Stimulated activated CD4-positive, alpha-beta T cell treated with anti-CD3 and anti-CD28 coated beads, Interleukin-2, amount 100 ng/mL, for 4 hours (primary cell): ENCODE measurements around the gene CASP10.
"Not testable (repeated sequence)": the region's sequence is repeated elsewhere in the genome, so short reads cannot be mapped to it uniquely, and the experiment has no call there.

ENCODE experiments used
- DNase-seq: peaks from one replicate; pipeline ENCODE4 v3.0.0-alpha.2; 2020; ENCODE audit warnings: low read depth

The CASP10 gene

DNA sequence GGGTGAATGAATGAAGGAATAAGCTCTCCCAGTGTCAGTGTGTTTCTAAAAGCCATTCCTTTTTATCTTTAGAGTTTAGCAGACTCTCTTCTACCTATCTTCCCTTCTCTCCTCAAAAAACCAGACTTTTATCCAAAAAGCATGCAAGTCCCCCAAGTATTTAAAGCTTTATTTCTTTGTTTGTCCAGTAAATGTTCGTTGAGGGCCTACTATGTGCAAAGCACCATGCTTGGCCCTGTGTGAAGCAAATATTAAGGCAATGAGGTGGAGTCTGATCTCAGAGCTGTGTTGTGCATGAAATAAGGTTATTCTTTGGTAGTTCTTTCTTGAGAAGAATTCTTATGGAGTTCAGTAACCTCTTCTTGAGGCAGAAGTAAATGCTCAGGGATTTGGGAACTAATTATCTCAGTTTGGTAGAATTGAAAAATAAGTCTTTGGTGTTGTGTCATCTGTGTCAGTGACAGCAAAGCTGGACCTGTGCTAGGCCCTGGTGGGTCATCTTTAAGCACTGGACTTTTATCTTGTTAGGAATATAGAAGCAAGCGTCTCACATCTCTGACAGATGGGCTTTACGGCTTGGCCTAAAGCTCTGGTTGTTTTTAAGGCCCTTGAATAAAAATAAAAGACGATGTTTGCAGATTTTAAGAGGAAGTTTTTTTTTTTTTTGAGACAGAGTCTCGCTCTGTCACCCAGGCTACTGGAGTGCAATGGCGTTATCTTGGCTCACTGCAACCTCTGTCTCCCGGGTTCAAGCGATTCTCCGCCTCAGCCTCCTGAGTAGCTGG lies 28.1 kb upstream of the CASP10 start:
- no peak for DNase-seq

GRCh38 chr2:201156036-201156435 lies 26.9 kb upstream of the CASP10 start:
- DNase-seq = no peak

DNA sequence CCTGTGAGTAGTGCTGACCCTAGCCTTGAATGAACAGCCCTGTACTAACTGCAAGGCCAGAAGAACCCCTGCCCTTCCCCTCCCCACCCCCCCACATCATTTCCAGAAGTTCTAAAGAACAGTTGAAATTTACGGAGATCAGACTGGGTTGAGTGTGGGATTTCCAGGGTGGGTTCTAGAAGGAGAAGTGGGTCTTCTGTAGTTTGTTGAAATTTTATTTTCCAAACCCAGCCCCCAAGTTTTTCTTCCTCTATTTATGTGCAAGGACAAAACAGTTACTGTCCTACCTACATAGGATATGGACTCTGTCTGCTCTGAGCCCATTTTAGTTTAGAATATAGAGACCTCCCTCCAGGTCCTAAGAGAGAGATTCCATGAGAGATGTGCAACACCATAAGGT lies 26.3 kb upstream of the CASP10 start:
- no peak for DNase-seq

DNA sequence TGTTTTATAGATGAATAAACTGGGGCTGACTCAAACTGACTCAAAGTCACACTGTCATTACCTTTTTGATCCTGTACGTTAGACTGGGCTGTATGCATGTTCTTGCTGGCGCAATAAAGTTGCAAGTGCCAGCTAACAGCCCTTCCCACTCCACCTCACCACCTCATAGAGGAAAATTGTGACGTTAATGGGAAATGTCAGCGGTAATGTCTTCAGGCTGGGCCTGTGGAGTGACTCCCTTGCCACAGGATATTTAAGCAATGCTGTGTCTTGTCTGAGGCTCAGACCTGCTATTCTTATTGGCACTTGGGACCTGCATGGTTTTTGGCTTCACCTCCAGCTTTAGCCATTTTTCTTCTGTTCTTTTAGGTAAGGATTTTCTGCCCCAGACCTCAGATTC lies 25.2 kb upstream of the CASP10 start:
- no peak for DNase-seq

DNA sequence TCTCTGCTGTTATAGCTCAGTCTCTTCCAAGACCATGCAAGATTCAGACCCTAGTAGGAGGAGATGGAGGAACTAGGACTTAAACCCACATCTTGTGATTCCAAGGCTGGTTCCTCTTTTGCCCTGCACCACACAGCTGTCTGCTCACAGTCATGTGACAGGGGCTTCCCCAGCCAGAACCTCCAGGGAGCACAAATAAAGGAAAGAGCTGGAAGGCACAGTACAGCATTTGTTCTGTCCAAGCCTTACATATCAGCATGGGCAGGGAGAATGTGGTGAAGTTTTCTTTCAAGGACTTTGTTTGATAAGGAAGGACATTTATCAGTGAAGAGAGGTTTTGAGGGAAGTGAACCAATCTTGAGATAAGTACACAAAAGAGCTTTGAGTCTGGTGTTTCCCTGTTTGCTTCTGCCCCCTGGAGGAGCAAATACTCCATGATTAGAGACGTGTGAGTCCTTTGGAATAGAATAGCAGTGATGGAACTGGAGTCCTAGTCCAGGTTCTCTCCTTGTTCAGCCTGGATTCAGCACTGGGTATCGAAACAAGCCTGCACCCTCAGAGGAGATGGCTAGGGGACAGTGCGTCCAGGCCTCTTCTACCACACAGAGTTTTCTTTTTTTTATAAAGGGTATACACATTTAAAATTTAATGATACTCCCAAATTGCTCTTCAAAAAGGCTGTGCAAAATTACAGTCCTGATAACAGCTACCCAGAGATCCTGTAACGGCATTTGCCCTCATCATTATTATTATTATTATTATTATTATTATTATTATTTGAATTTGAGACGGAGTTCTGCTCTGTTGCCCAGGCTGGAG lies 24.6 kb upstream of the CASP10 start:
- DNase-seq = peak; percentile 42

DNA sequence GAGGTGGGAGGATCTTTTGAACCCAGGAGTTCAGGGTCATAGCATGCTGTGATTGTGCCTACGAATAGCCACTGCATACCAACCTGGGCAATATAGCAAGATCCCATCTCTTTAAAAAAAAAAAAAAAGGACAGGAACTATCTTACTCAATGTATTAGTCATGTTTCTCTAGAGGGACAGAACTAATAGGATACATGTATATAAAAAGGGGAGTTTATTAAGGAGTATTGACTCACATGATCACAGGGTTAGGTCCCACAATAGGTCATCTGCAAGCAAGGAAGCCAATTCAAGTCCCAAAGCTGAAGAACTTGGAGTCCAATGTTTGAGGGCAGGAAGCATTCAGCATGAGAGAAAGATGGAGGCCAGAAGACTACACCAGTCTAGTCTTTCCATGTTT lies 18.8 kb upstream of the CASP10 start:
- no peak for DNase-seq

DNA sequence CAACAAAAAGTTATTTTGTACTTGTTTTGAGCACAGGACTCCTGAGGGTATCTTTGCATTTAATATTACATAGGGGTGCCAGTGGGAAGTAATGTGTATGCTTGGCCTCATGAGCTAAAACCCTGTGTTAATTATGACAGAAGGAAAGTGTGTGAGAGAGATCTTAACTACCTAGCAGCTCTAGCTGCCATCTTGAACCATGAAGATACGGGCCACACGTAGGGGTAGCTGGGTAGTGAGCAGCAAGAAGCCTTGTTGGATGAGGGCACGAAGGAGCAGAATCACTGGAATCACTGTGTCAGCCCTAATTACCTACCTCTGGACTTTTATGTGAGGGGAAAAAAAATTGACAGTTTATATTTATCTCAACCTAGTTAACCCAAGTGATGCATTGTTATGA lies 15.4 kb upstream of the CASP10 start:
- DNase-seq = no peak

- DNase-seq = not testable (repeated sequence)
These were observed 14.4 kb upstream of the CASP10 start for GRCh38 chr2:201168496-201168895.

GRCh38 chr2:201171259-201171814 lies 11.6 kb upstream of the CASP10 start:
- no peak for DNase-seq

GRCh38 chr2:201172279-201172678 lies 10.7 kb upstream of the CASP10 start:
- DNase-seq = no peak

DNA sequence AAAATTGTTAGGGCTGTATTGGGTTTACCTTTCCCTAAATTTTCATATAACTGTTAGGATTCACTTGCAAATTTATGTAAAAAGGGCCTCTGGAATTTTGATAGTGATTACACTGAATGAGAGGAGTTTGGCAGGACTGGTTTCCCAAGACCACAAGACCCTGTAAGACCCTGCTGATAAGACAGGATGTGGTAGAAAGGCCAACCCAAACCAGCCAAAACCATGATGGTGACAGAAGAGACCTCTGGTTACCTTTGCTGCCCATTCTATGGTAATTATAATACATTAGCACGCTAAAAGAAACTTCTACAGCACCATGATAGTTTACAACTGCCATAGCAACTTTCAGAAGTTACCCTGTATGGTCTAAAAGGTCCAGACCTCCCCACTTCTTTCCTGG lies 8.3 kb upstream of the CASP10 start:
- DNase-seq = no peak

DNA sequence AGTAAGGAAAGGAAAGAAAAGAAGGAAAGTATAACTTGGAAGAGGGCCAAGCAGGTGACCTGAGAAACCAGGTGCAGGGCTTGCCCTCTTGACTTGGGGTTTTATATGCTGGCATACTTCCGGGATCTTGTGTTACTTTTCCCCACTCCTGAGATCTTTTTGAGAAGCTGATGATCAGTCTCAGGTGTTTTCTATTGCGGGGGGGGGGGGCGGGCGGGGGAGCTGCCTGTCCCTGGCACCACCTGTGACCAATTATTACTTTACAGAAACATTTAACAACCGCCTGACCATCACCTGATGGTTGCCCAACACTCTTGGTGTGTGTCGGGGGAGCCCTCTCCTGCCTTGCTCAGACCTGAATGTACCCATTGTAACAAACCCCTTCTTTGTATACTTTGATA lies 6.9 kb upstream of the CASP10 start:
- DNase-seq = no peak

DNA sequence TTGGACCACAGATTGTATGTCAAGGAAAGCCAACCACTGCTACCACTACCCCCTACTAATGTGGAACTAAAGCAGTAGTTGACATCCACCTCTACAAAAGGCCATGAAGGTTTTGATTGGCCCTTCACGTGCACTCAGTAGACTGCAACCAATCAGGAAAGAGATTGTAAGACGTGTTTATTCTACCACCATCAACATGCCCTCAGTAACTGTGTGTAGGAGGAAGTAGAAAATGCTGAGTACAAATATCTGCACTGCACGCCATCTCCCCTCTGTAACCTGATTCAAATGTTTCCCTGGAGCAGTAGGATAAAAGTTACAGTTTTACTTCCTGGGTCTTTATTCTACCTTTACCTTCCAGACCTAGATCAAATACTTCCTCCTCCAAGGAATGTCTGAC lies 2.9 kb upstream of the CASP10 start:
- no peak for DNase-seq

- no peak for DNase-seq
These were observed 405 bp downstream of the CASP10 start for GRCh38 chr2:201183365-201183727.

DNA sequence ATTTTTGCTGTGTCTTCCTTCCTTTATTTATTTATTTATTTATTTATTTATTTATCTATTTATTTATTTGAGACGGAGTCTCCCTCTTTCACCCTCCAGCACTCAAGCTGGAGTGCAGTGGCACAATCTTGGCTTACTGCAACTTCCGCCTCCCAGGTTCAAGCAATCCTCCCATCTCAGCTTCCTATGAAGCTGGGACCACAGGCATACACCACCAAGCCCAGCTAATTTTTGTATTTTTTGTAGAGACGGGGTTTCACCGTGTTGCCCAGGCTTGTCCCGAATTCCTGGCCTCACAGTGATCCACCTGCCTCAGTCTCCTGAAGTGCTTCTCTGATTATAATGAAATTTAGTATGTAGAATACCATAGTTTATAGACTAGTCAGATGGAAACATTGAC lies 894 bp downstream of the CASP10 start:
- not testable (repeated sequence) for DNase-seq

DNA sequence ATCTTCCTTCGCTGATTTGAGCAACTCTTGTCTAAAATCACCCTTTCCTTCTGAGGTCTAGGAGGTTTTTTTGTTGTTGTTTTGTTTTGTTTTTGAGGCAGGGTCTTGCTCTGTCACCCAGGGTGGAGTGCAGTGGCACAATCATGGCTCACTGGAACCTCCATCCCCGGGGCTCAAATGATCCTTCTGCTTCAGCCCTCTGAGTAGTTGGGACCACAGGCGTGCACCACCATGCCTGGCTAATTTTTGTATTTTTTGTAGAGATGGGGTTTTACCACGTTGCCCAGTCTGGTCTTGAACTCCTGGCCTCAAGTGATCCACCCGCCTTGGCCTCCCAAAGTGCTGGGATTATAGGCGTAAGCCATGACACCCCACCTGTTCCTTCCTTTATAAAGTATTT lies 1.3 kb downstream of the CASP10 start:
- not testable (repeated sequence) for DNase-seq

DNA sequence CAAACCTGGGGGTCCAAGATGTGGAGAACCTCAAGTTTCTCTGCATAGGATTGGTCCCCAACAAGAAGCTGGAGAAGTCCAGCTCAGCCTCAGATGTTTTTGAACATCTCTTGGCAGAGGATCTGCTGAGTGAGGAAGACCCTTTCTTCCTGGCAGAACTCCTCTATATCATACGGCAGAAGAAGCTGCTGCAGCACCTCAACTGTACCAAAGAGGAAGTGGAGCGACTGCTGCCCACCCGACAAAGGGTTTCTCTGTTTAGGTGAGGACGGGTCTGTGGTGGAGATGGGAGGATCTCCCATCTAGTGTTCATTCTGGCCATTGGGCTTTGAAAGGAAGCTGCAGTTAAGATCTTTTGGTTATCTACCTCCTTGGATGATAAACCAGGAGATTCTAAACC lies 2.9 kb downstream of the CASP10 start:
- no peak for DNase-seq

- DNase-seq = no peak
These were observed 4.0 kb downstream of the CASP10 start for GRCh38 chr2:201186982-201187381.

DNA sequence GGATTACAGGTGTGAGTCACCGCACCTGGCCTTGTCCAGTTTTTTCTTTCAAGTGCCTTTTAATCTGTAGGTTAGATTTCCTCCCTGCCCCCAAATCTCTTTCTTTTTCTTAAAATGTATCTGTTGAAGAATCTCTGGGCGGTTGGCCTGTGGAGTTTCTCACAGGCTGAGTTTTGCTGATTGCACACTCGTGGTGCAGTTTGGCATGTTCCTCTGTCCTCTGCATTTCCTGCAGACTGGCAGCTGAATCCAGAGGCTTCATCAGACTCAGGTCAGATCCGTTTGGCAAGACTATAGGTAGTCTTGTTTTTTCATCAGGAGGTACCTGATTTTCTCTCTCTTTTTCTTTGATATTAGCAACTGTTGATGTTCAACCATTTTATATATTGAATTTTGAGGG lies 5.5 kb downstream of the CASP10 start:
- DNase-seq = no peak

DNA sequence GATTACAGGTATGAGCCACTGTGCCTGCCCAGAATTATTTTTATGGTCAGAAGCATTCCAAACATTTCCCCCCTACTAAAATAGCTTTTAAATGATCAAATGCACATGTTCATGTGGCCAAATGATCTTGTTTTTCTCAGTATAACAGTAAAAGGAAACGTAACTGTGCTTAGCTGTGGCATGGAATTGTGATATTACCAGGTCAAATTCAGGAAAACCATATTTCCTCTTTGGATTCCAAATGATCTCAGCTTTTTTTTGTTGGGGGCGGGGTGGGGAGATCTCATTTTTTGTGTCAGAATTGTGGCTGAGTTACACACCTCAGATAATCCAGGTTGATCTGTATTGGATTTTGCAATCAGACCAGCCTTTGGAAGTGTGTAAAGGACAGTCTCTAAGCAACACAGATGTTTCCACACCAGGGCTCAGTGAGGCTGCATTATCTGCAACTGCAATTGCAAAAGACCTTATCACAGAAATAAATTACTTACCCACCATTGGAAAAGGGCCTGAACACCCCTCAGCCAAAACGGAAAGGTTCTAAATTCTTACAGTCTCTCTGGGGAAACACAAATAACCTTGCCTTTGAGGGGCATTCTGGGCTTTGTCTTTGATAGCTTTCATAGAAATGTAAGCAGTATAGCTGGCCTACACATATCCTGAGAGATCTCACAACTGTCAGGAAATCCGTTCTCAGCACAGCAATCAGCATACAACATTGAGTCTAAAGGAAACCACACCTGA lies 8.4 kb downstream of the CASP10 start:
- no peak for DNase-seq

DNA sequence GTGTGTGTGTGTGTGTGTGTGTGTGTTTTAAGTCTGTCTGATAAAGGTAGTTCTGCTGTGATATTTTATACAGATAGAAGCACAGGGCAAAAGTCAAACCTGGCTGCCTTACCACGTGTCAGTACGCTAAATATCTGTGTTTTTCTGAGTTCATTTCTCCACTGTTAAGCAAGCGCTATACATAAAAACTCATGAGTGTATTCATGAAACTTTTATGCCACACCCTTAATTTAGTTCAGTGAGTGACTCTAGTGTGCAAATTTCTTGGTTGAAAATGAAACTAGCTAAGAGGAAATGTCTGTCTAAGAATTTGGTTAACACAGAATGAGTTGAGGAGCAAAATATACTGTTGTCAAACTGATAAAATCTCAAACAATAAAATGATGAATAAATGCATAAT lies 11.2 kb downstream of the CASP10 start:
- DNase-seq = no peak

DNA sequence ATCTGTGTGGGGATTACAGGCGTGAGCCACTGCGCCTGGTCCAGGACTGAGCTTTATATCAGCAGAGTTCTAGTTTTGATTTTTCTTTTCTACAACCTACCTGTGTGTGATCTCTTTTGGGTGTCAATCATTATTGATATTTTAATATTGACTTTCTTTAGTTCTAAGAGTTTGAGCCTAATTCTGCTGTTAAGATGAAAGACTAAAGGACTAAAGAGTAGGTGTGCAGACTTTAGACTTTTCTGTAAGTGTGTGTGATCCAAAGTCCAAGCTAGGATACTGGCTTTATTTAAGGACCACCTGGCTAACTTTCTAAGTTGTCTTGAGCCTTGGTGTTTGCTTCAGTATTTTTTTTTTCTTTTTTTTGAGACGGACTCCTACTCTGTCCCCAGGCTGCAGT lies 12.4 kb downstream of the CASP10 start:
- no peak for DNase-seq

- no peak for DNase-seq
These were observed 13.1 kb downstream of the CASP10 start for GRCh38 chr2:201196003-201196402.
